HEK293 (cell line): ENCODE measurements around the gene PIP4K2B.

Experiments used
- CTCF ChIA-PET: fragments of 350-600 bp; formaldehyde crosslinking; extraction: SDS; loops from one replicate; lab custom pipeline; 2021; ENCODE audit warnings: antibody characterized with exemption; lab: Yijun Ruan, JAX
- POLR2A ChIA-PET: fragments of 300-600 bp; formaldehyde crosslinking; extraction: SDS; loops from one replicate; lab custom pipeline; 2020; ENCODE audit warnings: antibody characterized with exemption, inconsistent platforms; lab: Yijun Ruan, JAX
- H3K27ac ChIP-seq: fragments of 200-500 bp; sonication (Bioruptor generic); 2 replicates; pipeline ENCODE4 v1.5.1; 2014; ENCODE audit warnings: low read depth, low read length, control low read depth, inconsistent platforms; ENCODE audit errors: extremely low read depth
- H3K36me3 ChIP-seq, 2 experiments: fragments of 200-500 bp in 1 of 2; sonication (Bioruptor generic) in 1 of 2; 1 replicate in 1 of 2; 2 replicates in 1 of 2; pipeline ENCODE4 v1.5.1; 2014 to 2017; ENCODE audit warnings: inconsistent platforms in 2 of 2, low read length in 2 of 2; ENCODE audit not compliant: control insufficient read depth in 2 of 2, insufficient read depth in 1 of 2
- H3K4me1 ChIP-seq: fragments of 200-500 bp; sonication (Bioruptor generic); 2 replicates; pipeline ENCODE4 v1.5.1; 2014; ENCODE audit warnings: mild to moderate bottlenecking, low read length, inconsistent platforms; ENCODE audit not compliant: control insufficient read depth, insufficient read depth
- H3K4me3 ChIP-seq: 2 replicates; pipeline ENCODE4 v1.5.1; 2011; ENCODE audit warnings: low read depth, mild to moderate bottlenecking, control low read depth, low read length, moderate library complexity
- H3K9me3 ChIP-seq: fragments of 200-500 bp; sonication (Bioruptor generic); 2 replicates; pipeline ENCODE4 v1.5.1; 2014; ENCODE audit warnings: low read depth, low read length, inconsistent platforms; ENCODE audit not compliant: control insufficient read depth, insufficient read depth
- EGR2 ChIP-seq: fragments of 450-650 bp; formaldehyde crosslinking; IDR thresholded peaks from 2 replicates; pipeline ENCODE4 v1.5.1; 2016; ENCODE audit warnings: low read depth, missing biosample characterization, missing genetic modification characterization
- GLIS2 ChIP-seq: fragments of 450-650 bp; formaldehyde crosslinking; IDR thresholded peaks from 2 replicates; pipeline ENCODE4 v1.5.1; 2016; ENCODE audit warnings: missing biosample characterization, missing genetic modification characterization
- HOXA7 ChIP-seq: sonication (generic); formaldehyde crosslinking; IDR thresholded peaks from 2 replicates; pipeline ENCODE4 v1.8.1; 2022; ENCODE audit warnings: missing genetic modification reagents, borderline replicate concordance
- HOXD13 ChIP-seq: sonication (generic); formaldehyde crosslinking; IDR thresholded peaks from 2 replicates; pipeline ENCODE4 v1.8.0; 2022; ENCODE audit warnings: missing genetic modification reagents, borderline replicate concordance
- ZBTB26 ChIP-seq: fragments of 450-650 bp; formaldehyde crosslinking; optimal IDR thresholded peaks from 2 replicates; pipeline ENCODE3; 2016; ENCODE audit warnings: missing biosample characterization, mild to moderate bottlenecking, missing genetic modification characterization
- ZBTB48 ChIP-seq: fragments of 450-650 bp; formaldehyde crosslinking; IDR thresholded peaks from 2 replicates; pipeline ENCODE4 v1.5.1; 2016; ENCODE audit warnings: missing biosample characterization, missing genetic modification characterization
- ZBTB8A ChIP-seq: fragments of 450-650 bp; formaldehyde crosslinking; IDR thresholded peaks from 2 replicates; pipeline ENCODE4 v1.5.1; 2016; ENCODE audit warnings: missing biosample characterization, missing genetic modification characterization
- ZFP69B ChIP-seq: fragments of 450-650 bp; formaldehyde crosslinking; IDR thresholded peaks from 2 replicates; pipeline ENCODE4 v1.5.1; 2016; ENCODE audit warnings: missing biosample characterization, missing genetic modification characterization
- ZIC2 ChIP-seq: fragments of 450-650 bp; formaldehyde crosslinking; IDR thresholded peaks from 2 replicates; pipeline ENCODE4 v1.5.1; 2016; ENCODE audit warnings: missing biosample characterization, missing genetic modification characterization
- ZNF174 ChIP-seq: fragments of 450-650 bp; formaldehyde crosslinking; IDR thresholded peaks from 2 replicates; pipeline ENCODE4 v1.5.0; 2017; ENCODE audit warnings: missing biosample characterization, mild to moderate bottlenecking, missing genetic modification characterization
- ZNF175 ChIP-seq: fragments of 450-650 bp; formaldehyde crosslinking; IDR thresholded peaks from 2 replicates; pipeline ENCODE4 v1.5.1; 2016; ENCODE audit warnings: missing biosample characterization, missing genetic modification characterization
- ZNF2 ChIP-seq: fragments of 450-650 bp; formaldehyde crosslinking; IDR thresholded peaks from 2 replicates; pipeline ENCODE4 v1.5.1; 2016; ENCODE audit warnings: missing biosample characterization, missing genetic modification characterization
- ZNF211 ChIP-seq: fragments of 450-650 bp; formaldehyde crosslinking; IDR thresholded peaks from 2 replicates; pipeline ENCODE4 v1.5.1; 2016; ENCODE audit warnings: low read depth, missing biosample characterization, missing genetic modification characterization
- ZNF214 ChIP-seq: fragments of 450-650 bp; formaldehyde crosslinking; IDR thresholded peaks from 2 replicates; pipeline ENCODE4 v1.5.1; 2017; ENCODE audit warnings: missing biosample characterization, mild to moderate bottlenecking, missing genetic modification characterization, borderline replicate concordance
- ZNF223 ChIP-seq: fragments of 450-650 bp; formaldehyde crosslinking; IDR thresholded peaks from 2 replicates; pipeline ENCODE4 v1.5.1; 2016; ENCODE audit warnings: missing biosample characterization, missing genetic modification characterization
- ZNF24 ChIP-seq: fragments of 450-650 bp; formaldehyde crosslinking; IDR thresholded peaks from 2 replicates; pipeline ENCODE4 v1.5.1; 2016; ENCODE audit warnings: missing biosample characterization, missing genetic modification characterization
- ZNF311 ChIP-seq: fragments of 450-650 bp; formaldehyde crosslinking; IDR thresholded peaks from 2 replicates; pipeline ENCODE4 v1.5.1; 2017; ENCODE audit warnings: missing biosample characterization, missing genetic modification characterization, borderline replicate concordance
- ZNF341 ChIP-seq: fragments of 450-650 bp; formaldehyde crosslinking; IDR thresholded peaks from 2 replicates; pipeline ENCODE4; 2016; ENCODE audit warnings: low read depth, missing biosample characterization, missing genetic modification characterization
- ZNF391 ChIP-seq: fragments of 450-650 bp; formaldehyde crosslinking; IDR thresholded peaks from 2 replicates; pipeline ENCODE4 v1.5.1; 2016; ENCODE audit warnings: low read depth, missing biosample characterization, missing genetic modification characterization, borderline replicate concordance
- ZNF433 ChIP-seq: fragments of 450-650 bp; formaldehyde crosslinking; IDR thresholded peaks from 2 replicates; pipeline ENCODE4 v1.5.1; 2016; ENCODE audit warnings: missing biosample characterization, missing genetic modification characterization, low read depth
- ZNF544 ChIP-seq: fragments of 450-650 bp; formaldehyde crosslinking; IDR thresholded peaks from 2 replicates; pipeline ENCODE4 v1.5.0; 2017; ENCODE audit warnings: missing biosample characterization, missing genetic modification characterization
- ZNF555 ChIP-seq: fragments of 450-650 bp; formaldehyde crosslinking; conservative IDR thresholded peaks from 2 replicates; pipeline ENCODE4 v1.5.1; 2017; ENCODE audit warnings: missing biosample characterization, mild to moderate bottlenecking, missing genetic modification characterization, inconsistent platforms
- ZNF558 ChIP-seq: fragments of 450-650 bp; formaldehyde crosslinking; IDR thresholded peaks from 2 replicates; pipeline ENCODE4 v1.5.1; 2016; ENCODE audit warnings: missing biosample characterization, missing genetic modification characterization
- ZNF596 ChIP-seq: fragments of 450-650 bp; IDR thresholded peaks from 2 replicates; pipeline ENCODE4 v1.5.0; 2018; ENCODE audit warnings: missing biosample characterization, mild to moderate bottlenecking, missing genetic modification characterization, moderate library complexity
- ZNF792 ChIP-seq: fragments of 450-650 bp; formaldehyde crosslinking; IDR thresholded peaks from 2 replicates; pipeline ENCODE4 v1.5.1; 2016; ENCODE audit warnings: missing biosample characterization, missing genetic modification characterization
- ZSCAN23 ChIP-seq: fragments of 450-650 bp; formaldehyde crosslinking; IDR thresholded peaks from 2 replicates; pipeline ENCODE4 v1.5.1; 2016; ENCODE audit warnings: missing biosample characterization, missing genetic modification characterization
- TF ChIP-seq, protein P1 (sequence below): fragments of 450-650 bp; formaldehyde crosslinking; IDR thresholded peaks from 2 replicates; pipeline ENCODE4 v1.5.1; 2017; ENCODE audit warnings: missing biosample characterization, missing genetic modification characterization
- TF ChIP-seq, protein P2 (sequence below): fragments of 450-650 bp; formaldehyde crosslinking; IDR thresholded peaks from 2 replicates; pipeline ENCODE4 v1.5.1; 2016; ENCODE audit warnings: missing biosample characterization, missing genetic modification characterization, low read depth

Gene PIP4K2B

DNA sequence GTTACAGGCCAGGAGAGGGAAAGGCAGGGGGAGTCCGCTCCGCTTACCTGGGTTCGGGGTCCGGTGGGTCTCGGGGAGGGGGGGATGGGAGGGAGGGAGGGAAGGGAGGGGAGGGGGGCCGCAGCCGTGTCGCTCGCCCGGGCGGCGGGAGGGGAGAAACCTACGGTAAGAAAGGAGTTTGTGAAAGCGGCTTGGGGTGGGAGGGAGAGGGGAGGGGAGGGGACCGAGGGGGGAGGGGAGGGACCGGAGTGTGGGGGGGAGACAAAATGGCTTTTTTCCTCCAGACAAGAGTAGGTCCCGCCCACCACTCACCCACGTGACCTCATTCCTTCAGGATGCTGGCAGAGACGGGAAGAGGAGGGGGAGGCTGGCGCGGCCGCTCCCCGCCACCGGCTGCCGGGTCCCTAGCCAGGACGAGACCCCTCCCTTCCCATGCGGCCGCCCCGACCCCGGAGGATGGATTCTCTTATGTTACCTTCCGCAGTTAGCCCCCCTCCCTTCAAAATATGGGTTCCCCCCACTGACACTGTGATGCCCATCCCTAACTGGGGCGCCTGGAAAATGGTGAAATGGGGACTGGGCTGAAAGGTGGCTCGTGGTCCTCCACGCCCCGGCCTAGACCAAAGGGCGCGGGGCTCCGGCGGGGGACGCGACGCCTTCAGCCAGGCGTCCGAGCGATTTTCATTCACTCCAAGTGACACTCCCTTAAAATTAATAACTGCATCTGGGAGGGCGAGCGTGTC, 51.0 kb downstream of the PIP4K2B start, which contains the start of gene PCGF2 (continued):
- TF ChIP-seq ZNF311 (tag by site-specific recombination) (no peak), ZIC2 (tag by site-specific recombination) (no peak), ZNF433 (tag by site-specific recombination) (no peak), ZNF558 (tag by site-specific recombination) (no peak), ZNF2 (tag by site-specific recombination) (no peak), ZFP69B (tag by site-specific recombination) (no peak), ZNF24 (tag by site-specific recombination) (0 out of 2 replicates have a peak, but pooled peaks have one; percentile 28), ZNF175 (tag by site-specific recombination) (no peak), ZSCAN23 (tag by site-specific recombination) (no peak), ZNF211 (no peak), ZNF555 (tag by site-specific recombination) (no peak), EGR2 (tag by site-specific recombination) (peak; percentile 10), ZBTB26 (no peak)
- TF ChIP-seq, protein P1, sequence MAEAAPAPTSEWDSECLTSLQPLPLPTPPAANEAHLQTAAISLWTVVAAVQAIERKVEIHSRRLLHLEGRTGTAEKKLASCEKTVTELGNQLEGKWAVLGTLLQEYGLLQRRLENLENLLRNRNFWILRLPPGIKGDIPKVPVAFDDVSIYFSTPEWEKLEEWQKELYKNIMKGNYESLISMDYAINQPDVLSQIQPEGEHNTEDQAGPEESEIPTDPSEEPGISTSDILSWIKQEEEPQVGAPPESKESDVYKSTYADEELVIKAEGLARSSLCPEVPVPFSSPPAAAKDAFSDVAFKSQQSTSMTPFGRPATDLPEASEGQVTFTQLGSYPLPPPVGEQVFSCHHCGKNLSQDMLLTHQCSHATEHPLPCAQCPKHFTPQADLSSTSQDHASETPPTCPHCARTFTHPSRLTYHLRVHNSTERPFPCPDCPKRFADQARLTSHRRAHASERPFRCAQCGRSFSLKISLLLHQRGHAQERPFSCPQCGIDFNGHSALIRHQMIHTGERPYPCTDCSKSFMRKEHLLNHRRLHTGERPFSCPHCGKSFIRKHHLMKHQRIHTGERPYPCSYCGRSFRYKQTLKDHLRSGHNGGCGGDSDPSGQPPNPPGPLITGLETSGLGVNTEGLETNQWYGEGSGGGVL (tag by site-specific recombination), result peak; percentile 83
- TF ChIP-seq, protein P2, sequence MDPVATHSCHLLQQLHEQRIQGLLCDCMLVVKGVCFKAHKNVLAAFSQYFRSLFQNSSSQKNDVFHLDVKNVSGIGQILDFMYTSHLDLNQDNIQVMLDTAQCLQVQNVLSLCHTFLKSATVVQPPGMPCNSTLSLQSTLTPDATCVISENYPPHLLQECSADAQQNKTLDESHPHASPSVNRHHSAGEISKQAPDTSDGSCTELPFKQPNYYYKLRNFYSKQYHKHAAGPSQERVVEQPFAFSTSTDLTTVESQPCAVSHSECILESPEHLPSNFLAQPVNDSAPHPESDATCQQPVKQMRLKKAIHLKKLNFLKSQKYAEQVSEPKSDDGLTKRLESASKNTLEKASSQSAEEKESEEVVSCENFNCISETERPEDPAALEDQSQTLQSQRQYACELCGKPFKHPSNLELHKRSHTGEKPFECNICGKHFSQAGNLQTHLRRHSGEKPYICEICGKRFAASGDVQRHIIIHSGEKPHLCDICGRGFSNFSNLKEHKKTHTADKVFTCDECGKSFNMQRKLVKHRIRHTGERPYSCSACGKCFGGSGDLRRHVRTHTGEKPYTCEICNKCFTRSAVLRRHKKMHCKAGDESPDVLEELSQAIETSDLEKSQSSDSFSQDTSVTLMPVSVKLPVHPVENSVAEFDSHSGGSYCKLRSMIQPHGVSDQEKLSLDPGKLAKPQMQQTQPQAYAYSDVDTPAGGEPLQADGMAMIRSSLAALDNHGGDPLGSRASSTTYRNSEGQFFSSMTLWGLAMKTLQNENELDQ (tag by site-specific recombination), result no peak
- TF ChIP-seq, all 188 proteins: peak for 31

- Histone ChIP-seq H3K9me3 (no peaks in the 10 kb centered on the region), H3K4me3 (peak overlapping the region; percentile 86), H3K4me1 (peaks cover 39% of the 10 kb centered on the region), H3K27ac (peak overlapping the region; percentile 96), H3K36me3 (no peaks in the 10 kb centered on the region; a peak in 1 of 3 replicates)
- ChIA-PET CTCF (interaction anchor here (0.7 kb wide), 1 partner anchor 13 kb away, joined by 3 read pairs; no protein-coding TSS in a partner anchor), POLR2A (interaction anchor here (0.6 kb wide), 1 partner anchor 12 kb away, joined by 3 read pairs; no protein-coding TSS in a partner anchor)
- TF ChIP-seq ZNF311 (tag by site-specific recombination) (no peak), ZNF544 (tag by site-specific recombination) (no peak), ZNF596 (tag by site-specific recombination) (0 out of 2 replicates have a peak, but pooled peaks have one; percentile 4), ZNF174 (tag by site-specific recombination) (no peak), GLIS2 (tag by site-specific recombination) (peak; percentile 59), HOXD13 (CRISPR knock-in tag) (no peak), HOXA7 (CRISPR knock-in tag) (no peak), ZBTB8A (tag by site-specific recombination) (peak; percentile 95), ZNF391 (tag by site-specific recombination) (no peak), ZNF214 (no peak), ZNF341 (peak; percentile 96), ZNF223 (tag by site-specific recombination) (peak; percentile 37; the same call in 1 of the 2 replicates), ZNF792 (no peak), ZBTB48 (peak; percentile 74; the same call in 1 of the 2 replicates)
These were observed 51.8 kb downstream of the PIP4K2B start for GRCh38 chr17:38747463-38748148.
